Activated naive CD4-positive, alpha-beta T cell (primary cell): Measurements from ENCODE around the gene HOXA1.

ENCODE experiments used
- DNase-seq, 4 experiments: peaks; one replicate each; lab custom pipeline; 2025; lab: John Stamatoyannopoulos, UW

Gene HOXA1

DNA sequence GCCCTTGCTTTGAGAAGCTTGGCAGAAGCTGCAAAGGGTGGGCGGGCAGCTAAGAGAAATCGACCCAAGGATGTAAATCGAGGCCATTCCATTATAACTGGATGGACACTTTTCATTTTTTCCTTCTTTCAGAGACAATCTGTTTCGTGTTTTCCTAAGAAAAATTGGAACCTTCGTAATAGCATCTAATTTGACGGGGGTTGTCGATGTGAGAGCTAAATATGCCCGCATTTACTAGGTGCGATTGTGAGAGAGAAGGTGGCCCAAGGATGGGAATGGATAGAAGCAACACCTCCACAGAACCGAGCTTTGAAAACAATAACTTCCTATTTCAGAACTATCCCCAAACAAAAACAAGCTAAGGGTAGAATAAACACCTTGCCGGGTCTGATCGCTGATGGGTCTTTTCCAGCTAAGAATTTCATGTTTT lies 35.6 kb upstream of the HOXA1 start:
- no peak for DNase-seq

DNA sequence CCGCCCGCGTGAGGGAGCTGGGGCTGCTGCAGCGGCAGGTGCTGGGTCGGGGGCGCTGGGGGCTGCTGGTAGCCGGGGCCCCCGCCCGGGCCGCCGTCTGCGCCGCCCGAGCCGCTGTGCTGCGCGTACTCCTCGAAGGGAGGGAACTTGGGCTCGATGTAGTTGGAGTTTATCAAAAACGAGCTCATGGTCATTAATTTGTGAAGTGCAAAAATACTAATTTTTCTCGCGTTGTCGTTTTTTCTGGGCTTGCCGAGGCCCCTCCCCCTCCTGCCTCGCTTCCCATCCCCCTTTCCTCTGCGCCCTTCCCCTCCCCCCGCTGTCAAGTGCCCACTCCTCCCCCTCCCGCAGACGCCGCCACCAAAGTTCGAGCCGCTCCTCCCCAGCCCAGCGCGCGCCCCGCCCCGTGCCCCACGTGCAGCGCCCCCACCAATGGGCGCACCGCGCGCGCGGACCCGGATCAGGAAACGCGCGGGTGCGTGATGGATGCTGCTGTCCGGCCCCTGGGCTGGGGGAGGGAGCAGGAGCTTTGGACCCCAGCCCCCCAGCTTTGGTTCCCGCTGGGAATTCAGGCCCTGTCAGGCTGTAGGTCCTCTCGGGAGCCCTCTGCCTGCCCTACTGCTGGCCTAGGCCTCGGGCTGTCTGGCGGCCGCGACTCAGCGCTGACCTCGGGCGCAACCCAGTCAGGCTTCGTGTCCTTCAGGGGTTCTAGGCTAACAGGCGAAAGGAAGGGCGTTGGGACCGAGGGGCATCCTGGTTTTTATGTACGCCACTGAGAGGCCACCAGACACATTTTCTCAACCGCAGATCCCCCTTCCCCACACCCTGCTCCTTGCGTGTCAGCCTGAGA lies 35.0 kb upstream of the HOXA1 start, which contains the start of gene HOXA4:
HOXA4 (minus strand) TSS at position 218 of the 850 bp plus-strand sequence; CDS start at position 194, 24 bp downstream.
- peak; percentile 34 to 74 (median 54) for DNase-seq

DNA sequence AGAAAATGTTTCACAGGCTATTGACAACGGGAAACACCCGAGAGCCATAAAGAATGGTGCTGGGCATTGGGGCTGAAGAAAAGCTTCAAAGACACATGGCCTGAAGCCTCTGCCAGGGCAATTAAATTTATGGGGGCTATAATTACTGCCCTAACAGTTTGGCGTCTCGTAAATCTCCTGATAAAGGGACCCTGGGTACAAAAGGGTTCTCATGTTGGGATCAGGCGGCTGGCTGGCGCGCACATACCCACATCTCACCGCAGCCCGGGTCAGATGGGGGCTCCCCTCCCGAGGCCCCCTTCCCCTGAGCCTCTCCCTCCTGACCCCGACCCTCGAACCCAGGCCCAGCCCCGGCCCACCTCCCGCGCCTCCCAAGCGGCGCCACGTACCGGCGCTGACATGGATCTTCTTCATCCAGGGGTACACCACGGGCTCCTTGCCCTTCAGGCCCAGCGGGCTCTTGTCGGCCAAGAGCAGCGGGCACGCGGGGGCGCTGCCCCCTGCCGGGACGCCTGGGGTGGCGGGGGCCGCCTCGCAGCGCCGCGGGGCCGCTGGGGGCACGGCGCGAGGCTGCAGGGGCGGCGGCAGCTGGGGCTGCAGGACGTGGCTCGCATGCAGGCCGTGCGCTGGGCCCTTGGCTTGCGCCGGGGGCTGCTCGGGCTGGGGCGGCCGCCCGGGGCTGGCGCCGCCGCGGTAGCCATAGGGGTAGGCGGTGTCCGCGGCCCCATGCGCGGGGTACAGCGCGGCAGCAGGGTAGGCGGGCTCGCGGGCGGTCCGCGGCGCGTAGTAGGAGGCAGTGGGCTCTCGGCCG lies 34.1 kb upstream of the HOXA1 start:
- DNase-seq = no peak

DNA sequence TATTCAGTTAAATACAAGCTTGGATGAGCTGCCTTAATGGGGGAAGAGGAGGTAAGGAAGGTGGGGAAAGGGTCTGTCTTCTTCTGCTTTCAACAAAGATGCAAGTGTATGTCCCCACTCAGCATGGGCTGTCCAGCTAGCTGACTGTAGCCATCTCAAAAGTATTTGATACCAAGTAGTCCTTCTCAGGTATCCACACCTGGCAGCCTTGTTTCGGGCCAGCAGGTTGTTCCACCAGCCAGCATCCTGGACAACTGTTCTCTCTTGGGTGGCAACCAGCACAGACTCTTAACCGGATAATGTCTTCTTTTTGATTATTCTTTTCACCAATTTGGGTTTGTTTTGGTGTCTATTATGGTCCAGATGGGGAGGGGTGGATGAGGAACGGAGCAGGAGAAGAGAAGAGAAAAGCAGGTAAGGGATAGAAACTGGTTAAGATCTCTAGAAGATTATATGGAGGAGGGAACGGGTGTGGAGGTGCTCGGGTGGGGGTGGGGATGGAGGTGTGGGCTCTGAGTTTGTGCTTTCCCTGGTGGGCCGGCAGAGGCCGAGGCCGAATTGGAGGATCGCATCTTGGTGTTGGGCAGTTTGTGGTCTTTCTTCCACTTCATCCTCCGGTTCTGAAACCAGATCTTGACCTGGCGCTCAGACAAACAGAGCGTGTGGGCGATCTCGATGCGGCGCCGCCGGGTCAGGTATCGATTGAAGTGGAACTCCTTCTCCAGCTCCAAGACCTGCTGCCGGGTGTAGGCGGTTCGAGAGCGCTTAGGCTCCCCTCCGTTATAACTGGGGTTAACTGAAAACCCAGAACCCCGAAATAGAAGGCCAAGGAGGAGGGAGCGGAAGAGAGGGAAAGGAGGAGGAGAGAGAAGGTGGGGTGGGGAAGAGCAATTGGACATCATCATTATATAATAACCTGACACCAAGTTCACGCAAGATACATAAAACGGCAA lies 33.3 kb upstream of the HOXA1 start:
- no peak for DNase-seq

DNA sequence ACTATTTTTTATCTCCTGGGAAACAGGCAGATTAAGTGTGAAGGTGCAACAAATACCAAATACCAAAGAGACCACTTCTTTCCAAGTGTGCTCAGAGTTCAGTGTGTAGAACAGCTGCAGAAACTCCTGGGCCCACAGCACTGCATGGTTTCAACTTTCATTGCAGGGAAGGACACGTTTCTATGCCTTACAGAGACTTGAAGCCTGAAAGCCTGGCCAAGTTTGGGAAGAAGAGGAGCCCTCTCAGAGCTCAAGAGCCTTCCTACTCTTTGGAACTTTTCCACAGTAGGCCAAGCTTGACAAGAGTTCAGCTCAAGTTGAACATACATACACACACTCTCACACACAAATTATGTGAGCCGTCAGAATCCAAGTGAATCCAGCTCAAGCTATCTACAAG lies 32.2 kb upstream of the HOXA1 start:
- no peak for DNase-seq

DNA sequence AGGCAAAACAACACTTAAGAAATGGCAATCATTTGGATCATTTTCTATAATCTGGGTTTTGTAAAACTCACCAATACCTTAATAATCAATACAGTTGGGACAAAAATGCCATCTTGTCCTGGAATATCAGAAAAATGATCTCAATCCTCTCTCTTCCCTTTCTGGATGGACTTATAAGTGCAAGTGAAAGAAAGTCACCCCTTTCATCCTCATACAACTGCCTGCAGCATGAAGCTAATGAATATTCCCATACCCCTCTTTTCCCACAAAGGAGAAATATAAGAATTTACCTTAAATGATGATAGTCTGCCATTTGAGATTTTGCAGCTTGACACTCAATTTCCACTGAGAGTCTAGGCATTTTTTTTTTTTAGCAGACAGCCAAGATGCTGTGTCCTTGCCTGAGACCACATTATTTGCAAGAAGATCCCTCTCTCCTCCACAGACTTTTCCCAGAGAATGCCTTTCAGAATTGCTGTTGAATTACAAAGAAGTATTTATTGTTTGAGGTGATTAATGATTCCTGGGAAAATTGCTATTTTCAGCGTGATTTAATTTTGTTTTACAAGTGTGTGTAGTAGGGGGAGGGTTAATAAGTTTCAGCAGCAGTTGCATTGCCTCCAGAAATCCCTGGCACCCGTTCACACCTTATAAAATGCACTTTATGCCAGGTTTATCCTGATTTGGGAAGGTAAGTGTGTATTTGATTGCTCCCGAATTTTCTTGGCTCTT lies 31.0 kb upstream of the HOXA1 start:
- DNase-seq = no peak

GRCh38 chr7:27125986-27126394 lies 30.2 kb upstream of the HOXA1 start:
- no peak for DNase-seq

- DNase-seq = no peak
Measured at GRCh38 chr7:27124902-27125689, 29.3 kb upstream of the HOXA1 start.

GRCh38 chr7:27124096-27124901 lies 28.5 kb upstream of the HOXA1 start:
- DNase-seq = no peak

GRCh38 chr7:27123477-27124053 lies 27.8 kb upstream of the HOXA1 start:
- DNase-seq = no peak

DNA sequence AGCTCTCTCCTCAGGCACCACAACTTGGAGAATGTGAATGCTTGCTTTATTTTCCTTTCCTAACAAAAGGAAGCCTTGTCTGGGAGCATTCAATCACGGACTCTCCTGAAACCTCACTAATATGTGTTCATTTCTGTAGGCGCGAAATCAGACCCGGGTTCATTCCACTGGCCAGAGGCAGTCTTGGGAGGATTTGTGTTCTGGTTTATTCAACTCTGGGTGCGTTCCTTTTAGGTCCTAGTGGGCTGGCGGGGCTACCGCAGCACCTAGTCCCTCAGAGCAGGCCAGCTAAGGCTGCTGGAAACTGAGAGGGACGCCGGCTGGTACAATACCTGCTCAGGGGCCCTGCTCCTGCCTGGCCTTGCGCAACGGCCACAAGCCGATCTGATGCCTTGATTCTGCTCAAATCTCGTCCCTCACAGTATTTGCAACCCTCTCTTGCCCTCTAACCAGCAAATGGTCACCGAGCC lies 27.2 kb upstream of the HOXA1 start:
- DNase-seq = no peak

DNA sequence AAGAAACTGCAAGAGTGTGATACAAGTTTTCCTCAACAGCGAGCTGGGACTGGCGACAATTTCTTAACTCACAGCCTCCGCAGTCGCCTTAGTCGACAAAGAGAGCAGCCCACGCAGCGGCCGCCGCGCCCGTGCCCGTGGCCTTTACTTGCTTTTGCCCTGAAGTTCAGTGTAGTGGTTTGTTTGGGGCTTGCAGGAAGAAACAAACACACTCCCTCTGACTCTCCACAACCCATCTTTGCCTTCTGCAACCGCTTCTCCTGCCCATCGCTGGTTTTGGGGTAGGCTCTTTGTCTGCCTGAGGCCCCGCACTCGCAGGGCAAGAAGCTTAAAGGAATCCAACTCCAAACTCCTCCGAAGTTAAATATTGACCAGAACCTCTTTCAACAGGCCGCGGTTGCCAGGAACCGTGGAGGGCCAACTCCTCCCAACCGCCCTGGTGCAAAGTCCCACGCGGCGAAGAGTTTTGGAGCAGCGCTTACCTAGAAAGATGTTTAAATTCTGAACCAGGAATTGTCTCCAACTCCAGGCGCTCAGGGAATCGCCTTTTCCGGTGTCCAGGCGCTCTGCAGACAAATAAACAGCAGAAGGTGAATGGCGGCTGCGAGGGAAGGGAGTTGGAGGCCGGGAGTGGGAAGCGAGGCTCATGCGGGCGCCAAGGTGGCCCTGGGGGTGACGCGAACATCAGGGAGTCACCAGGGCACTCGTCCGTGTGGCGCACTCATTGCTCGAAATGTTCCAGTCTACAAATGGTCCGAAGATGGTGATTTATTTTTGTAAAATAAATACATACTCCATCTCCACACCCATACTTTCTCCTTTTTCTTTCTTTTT lies 26.5 kb upstream of the HOXA1 start:
- DNase-seq = no peak

DNA sequence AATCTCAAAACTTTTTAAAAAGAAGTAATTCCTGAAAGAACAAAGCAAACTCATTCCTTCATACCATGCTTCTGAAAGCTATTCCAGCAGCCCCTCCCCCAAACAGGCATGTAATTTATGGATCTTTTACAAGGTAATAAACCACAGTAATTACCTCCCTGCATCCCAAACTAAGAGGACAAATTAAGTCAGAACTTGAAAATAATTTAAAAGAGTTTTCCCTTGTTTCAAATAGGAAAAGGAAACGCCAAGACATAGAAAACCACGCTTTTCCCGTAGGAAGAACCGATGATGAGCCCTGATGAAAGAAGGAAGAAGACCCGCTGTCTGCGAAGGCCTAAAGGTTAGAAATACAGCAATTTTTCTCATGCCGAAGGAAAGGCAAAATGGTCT lies 25.9 kb upstream of the HOXA1 start:
- no peak for DNase-seq

DNA sequence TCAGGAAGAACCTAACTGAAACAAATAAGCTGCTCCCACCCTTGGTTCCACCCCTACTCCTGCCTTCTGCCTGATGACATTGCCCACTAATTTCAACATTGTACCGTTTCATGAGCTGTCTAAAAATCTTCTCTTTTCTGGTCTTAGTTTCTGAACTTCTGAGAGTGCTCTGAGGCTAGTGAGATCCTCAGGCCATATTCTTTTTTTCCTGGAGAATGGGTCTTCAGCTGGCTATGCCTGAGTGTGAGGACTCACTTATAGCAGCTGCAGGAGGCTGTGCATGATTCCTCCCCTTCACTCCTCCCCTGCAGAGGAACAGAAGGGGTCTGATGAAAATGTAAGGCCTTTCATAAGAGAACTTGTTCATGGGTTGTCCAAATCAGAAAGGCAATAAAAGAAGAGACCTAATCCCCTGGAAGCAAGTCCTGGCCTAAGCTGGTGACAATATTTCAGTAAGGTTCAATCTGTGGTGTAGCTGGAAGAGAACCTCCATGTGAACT lies 23.7 kb upstream of the HOXA1 start:
- no peak for DNase-seq

DNA sequence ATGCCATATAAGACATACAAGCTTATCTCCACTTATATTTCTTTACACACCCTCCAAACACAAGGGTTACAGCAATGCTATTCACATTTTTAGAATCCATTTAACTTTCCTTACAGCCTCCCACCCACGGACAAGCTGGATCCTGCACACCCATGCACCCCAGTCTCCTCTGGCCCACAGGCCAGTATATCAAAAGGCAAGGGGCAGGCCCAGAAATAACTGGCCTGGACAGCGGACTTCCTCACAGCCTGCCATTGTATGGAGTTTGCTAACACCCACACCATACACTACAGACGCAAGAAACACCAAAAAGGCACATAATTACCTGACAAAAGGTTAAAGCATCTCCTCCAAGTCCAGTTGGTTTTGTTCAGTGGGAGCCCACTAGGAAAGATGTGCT lies 22.8 kb upstream of the HOXA1 start:
- DNase-seq = no peak

DNA sequence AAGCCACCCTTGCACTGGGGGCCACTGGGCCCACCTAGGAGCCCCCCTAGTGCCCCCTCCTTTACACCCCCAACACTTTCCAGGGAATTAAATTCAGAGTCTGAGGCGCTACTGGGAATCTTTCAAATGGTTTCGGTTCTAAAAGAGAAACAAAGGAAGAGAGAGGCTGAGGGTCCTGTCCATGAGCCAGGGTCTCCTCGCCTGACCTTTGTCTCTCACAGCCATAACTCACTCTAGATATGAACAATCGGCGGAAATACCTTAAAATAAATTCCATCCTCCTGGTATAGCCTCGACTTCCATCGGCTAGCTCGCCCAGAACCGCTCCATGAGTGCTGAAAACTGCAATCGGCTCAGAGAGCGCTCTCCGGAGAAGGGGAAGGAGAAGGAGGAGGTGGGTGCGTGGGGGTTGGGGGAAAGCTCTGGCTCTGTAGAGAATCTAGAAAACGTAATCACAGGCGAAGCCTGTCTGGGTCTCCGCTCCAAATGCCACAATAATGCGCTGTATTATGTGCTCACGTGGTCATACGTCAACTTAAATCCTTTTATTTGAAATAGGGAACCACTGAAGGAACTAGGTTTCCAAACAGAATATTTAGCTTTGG lies 22.2 kb upstream of the HOXA1 start:
- no peak for DNase-seq
